WTC11 (cell line): ENCODE results near the gene CARD19. TPM values are rescaled to one million over a fixed set of nuclear protein-coding genes. Genes with fewer than 3 reads are reported as not detected.

Source experiments
- TP53 ChIP-seq: sonication (generic); formaldehyde crosslinking; IDR thresholded peaks from 2 replicates; pipeline ENCODE4 v1.8.1; 2023; ENCODE audit warnings: mild to moderate bottlenecking, missing genetic modification reagents
- total RNA-seq: library from RNA; stranded (reverse); gene quantifications from 3 replicates; pipeline ENCODE4 v1.2.3, GENCODE V29; 2021
- TF ChIP-seq, protein P1 (sequence below): fragments of 250-450 bp; sonication (Bioruptor Pico); IDR thresholded peaks from 2 replicates; pipeline ENCODE4 v1.9.0; 2021; ENCODE audit warnings: mild to moderate bottlenecking

The CARD19 gene
- total RNA-seq, 1 experiment from 2014 or later: 34.5 TPM

- TF ChIP-seq TP53 (CRISPR knock-in tag): no peak
- TF ChIP-seq, protein P1, sequence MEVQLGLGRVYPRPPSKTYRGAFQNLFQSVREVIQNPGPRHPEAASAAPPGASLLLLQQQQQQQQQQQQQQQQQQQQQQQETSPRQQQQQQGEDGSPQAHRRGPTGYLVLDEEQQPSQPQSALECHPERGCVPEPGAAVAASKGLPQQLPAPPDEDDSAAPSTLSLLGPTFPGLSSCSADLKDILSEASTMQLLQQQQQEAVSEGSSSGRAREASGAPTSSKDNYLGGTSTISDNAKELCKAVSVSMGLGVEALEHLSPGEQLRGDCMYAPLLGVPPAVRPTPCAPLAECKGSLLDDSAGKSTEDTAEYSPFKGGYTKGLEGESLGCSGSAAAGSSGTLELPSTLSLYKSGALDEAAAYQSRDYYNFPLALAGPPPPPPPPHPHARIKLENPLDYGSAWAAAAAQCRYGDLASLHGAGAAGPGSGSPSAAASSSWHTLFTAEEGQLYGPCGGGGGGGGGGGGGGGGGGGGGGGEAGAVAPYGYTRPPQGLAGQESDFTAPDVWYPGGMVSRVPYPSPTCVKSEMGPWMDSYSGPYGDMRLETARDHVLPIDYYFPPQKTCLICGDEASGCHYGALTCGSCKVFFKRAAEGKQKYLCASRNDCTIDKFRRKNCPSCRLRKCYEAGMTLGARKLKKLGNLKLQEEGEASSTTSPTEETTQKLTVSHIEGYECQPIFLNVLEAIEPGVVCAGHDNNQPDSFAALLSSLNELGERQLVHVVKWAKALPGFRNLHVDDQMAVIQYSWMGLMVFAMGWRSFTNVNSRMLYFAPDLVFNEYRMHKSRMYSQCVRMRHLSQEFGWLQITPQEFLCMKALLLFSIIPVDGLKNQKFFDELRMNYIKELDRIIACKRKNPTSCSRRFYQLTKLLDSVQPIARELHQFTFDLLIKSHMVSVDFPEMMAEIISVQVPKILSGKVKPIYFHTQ (CRISPR knock-in tag): no peak
Measured at GRCh38 chr9:93161786-93162562, 66.0 kb downstream of the CARD19 start (continued).

Other genes starting within 250 kb of the CARD19 start
- 12.8 to 14.1 TPM (median 13.3 TPM) in 3 replicates for gene ZNF484, start 218.2 kb upstream of the CARD19 start, total RNA-seq
- 1.7 to 1.9 TPM (median 1.8 TPM) in 3 replicates for gene FGD3, start 148.7 kb upstream of the CARD19 start, total RNA-seq
- 11.5 to 13.2 TPM (median 11.9 TPM) in 3 replicates for gene SUSD3, start 37.5 kb upstream of the CARD19 start, total RNA-seq
- gene NINJ1, start 38.0 kb downstream of the CARD19 start, total RNA-seq: 35.6 to 41.3 TPM (median 37.7 TPM) in 3 replicates
- 113 to 121 TPM (median 120 TPM) in 3 replicates for gene WNK2, start 87.9 kb downstream of the CARD19 start, total RNA-seq